Astrocyte of the spinal cord (primary cell): ENCODE results near the gene CCDC61.

Experiments used
- DNase-seq: peaks from one replicate; pipeline ENCODE4 v3.0.0; 2011; ENCODE audit warnings: low read depth, low spot score
- H3K4me3 ChIP-seq: 2 replicates; pipeline ENCODE4 v1.5.1; 2011; ENCODE audit warnings: low read depth, mild to moderate bottlenecking, low read length, moderate library complexity
- in situ Hi-C: cut with HindIII; loops from 2 replicates; pipeline ENCODE4 v1.10.0; 2017; ENCODE audit warnings: low sequenced_read_pairs
- TF ChIP-seq, protein P1 (sequence below): IDR thresholded peaks from 2 replicates; pipeline ENCODE4 v1.5.1; 2012; ENCODE audit warnings: low read depth, mild to moderate bottlenecking, low read length, inconsistent platforms

CCDC61 gene

DNA sequence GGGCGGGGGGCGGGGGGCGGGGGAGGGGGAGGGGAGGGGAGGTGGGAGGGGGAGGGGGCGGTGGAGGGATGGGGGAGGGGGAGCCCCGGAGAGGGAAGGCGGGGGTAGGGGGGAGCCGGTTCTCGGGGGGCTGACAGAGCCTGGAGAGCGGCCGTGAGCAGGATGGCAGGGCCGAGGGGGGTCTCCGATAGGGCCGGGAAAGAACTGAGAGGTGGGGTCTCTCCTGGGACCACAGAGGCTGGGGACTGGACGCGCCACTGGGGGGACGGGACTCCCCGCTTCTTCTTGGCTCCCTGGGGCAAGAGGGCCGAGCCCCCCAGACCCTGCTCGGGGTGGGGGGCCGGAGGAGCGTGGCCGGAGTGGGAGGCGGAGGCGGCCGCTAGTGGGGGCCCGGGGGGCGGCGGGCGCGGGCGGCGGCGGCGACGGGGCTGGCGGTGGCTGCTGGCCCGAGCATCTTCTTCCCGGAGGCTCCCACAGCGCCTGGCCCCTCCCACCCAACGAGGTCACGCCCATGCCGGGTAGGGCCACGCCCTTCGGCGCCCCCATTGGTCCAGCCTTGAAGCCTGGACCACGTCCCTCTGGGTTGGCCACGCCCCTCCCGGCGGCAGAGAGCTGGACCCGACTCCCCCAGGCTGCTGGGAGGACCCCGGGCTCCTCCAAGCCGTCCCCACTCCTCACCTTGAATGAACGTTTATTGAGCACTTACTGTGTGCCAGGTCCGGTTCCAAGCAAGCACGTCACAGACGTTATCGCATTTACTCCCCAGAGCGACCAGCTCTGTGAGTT, 21.5 kb upstream of the CCDC61 start, which contains the start of gene NOVA2:
TSS of gene NOVA2 (minus strand) at position 313 of the 786 bp plus-strand sequence. CDS start 514 bp downstream, outside the sequence.
- TF ChIP-seq, protein P1, sequence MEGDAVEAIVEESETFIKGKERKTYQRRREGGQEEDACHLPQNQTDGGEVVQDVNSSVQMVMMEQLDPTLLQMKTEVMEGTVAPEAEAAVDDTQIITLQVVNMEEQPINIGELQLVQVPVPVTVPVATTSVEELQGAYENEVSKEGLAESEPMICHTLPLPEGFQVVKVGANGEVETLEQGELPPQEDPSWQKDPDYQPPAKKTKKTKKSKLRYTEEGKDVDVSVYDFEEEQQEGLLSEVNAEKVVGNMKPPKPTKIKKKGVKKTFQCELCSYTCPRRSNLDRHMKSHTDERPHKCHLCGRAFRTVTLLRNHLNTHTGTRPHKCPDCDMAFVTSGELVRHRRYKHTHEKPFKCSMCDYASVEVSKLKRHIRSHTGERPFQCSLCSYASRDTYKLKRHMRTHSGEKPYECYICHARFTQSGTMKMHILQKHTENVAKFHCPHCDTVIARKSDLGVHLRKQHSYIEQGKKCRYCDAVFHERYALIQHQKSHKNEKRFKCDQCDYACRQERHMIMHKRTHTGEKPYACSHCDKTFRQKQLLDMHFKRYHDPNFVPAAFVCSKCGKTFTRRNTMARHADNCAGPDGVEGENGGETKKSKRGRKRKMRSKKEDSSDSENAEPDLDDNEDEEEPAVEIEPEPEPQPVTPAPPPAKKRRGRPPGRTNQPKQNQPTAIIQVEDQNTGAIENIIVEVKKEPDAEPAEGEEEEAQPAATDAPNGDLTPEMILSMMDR = no peak
- in situ Hi-C loops = no loop called here
- H3K4me3 ChIP-seq = peak within 1 kb of the TSS; percentile 37
- DNase-seq = peak; percentile 60

DNA sequence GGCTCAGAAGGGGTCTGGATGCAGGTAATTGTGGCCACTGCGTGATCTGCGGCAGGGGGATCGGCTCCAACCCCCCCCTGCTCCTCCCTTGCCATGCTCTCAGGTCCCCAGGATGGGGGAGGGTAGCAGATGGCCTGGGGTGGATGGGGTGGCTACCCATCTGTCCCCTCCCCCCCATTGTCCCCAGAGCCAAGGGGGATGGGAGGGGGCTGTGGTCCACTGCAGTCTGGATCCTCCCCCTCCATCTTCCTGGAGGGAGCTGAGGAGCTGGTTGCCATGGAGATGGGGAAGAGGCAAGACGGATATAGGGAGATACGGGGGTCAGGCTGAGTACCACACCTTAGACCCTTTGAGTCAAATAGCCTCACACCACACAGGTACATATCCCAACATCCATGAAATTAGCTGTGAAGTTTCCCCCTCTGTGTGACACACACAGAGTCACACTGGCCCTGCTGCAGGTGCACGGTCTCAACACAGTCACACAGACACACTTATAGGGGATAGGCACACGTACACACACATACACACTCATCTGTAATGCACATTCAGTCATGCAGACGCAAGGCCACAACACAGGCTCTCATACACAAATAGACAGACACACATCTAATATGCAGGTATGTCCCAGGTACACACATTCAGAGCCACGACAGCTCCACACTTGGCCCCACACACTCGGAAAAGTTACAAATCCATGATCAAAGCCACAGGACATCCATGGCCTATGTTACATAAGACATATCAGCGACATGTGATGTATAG, 19.8 kb upstream of the CCDC61 start:
- H3K4me3 ChIP-seq = no peak overlapping the region
- DNase-seq = no peak
- in situ Hi-C loops = no loop called here
- TF ChIP-seq, protein P1 = no peak

DNA sequence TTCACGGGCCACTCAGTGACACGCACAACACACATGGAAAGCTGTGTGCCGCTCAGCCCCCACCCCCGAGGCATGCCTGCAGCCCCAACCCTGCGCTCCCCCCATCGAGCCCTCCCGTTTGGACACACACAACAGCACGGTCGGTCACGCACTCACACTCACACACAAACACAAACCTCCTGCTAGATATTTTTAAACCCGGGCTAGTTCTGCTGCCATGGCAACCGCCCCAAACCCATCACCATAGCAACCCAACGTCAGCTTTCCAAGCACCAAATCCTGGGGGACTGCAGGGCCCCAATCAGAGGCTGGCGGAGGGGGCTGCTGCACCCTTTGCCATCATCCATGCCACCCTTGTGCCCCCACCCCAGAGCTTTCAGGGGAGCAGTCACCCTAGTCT, 19.1 kb upstream of the CCDC61 start:
- no peak for DNase-seq
- H3K4me3 ChIP-seq = no peak overlapping the region
- in situ Hi-C loops = no loop called here
- TF ChIP-seq, protein P1 = no peak

DNA sequence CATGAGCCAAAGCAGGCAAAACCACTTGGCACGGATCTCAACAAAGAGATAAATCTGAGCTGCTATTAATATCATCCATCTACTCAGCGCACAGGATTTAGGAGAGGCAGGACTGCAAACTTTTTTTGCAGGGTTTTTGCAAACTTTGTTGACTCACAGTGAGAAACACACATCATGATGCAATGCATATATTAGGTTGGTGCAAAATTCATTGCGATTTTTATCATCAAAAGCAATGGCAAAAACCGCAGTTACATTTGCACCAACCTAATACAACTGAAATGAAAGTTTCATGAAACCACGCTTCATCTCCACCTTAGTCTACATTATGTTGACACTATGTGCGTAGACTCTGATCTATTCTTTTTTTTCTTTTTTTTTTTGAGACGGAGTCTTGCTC, 17.1 kb upstream of the CCDC61 start:
- DNase-seq = no peak
- in situ Hi-C loops = no loop called here
- TF ChIP-seq, protein P1 = no peak
- H3K4me3 ChIP-seq = no peak overlapping the region

DNA sequence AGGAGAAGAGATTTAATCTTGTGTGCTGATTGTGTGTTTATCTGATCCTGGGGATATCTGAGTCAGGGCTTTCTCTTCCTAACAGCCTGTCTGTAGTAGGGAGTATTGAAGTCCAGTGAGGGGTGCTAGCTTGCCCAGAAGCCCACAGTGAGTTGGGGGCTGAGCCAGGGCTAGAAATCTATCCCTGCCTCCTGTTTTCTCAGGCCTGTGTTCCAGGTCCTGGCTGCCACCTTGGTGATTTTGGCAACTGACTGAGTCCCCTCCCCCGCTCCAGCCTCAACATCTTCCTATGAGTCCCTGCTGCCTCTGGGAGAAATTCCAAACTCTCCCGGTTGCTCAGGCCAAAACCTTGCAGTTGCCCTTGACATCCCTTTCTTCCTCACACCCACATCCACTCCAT, 13.9 kb upstream of the CCDC61 start:
- TF ChIP-seq, protein P1 = no peak
- in situ Hi-C loops = no loop called here
- no peak for DNase-seq
- H3K4me3 ChIP-seq = no peak overlapping the region

DNA sequence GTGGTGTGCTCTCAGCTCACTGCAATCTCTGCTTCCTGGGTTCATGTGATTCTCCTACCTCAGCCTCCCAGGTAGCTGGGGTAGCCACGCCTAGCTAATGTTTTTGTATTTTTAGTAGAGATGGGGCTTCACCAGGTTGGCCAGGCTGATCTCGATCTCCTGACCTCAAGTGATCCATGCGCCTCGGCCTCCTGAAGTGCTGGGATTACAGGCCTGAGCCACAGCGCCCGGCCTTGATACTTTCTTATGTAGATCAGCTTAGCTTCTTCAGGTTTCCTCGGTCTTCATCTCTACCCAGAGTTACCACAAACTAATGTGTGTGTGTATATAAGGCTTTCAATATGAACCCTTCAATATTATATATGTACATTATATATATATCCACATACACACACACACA, 9.9 kb upstream of the CCDC61 start:
- TF ChIP-seq, protein P1 = no peak
- H3K4me3 ChIP-seq = no peak overlapping the region
- no peak for DNase-seq
- in situ Hi-C loops = no loop called here
